IPS-18c (cell line): ENCODE data around the gene ANO4.

Source experiments
- H3K4me3 ChIP-seq: 2 replicates; pipeline ENCODE4 v1.7.0; 2013; ENCODE audit warnings: low read depth, mild to moderate bottlenecking, low read length, moderate library complexity; ENCODE audit not compliant: insufficient read depth
- H3K9me3 ChIP-seq: one replicate; pipeline ENCODE4 v1.6.1; 2013; ENCODE audit warnings: mild to moderate bottlenecking, low read length, moderate library complexity; ENCODE audit not compliant: control insufficient read depth, insufficient read depth

Gene ANO4

GRCh38 chr12:100992194-100992593 lies 197.6 kb downstream of the ANO4 start:
- H3K9me3 ChIP-seq: no peaks in the 10 kb centered on the region
- no peak overlapping the region for H3K4me3 ChIP-seq

- no peak overlapping the region for H3K4me3 ChIP-seq
- H3K9me3 ChIP-seq: no peaks in the 10 kb centered on the region
Observed at GRCh38 chr12:100993916-100994450, 199.4 kb downstream of the ANO4 start.

- no peaks in the 10 kb centered on the region for H3K9me3 ChIP-seq
Observed at GRCh38 chr12:100995201-100995600, 200.6 kb downstream of the ANO4 start.

GRCh38 chr12:100995771-100996170 lies 201.2 kb downstream of the ANO4 start:
- no peak overlapping the region for H3K4me3 ChIP-seq
- H3K9me3 ChIP-seq: no peaks in the 10 kb centered on the region

More at GRCh38 chr12:100995201-100995600, 200.6 kb downstream of the ANO4 start:
- no peak overlapping the region for H3K4me3 ChIP-seq

GRCh38 chr12:101001669-101002068 lies 207.1 kb downstream of the ANO4 start:
- Histone ChIP-seq H3K9me3 (no peaks in the 10 kb centered on the region), H3K4me3 (no peak overlapping the region)

- no peak overlapping the region for H3K4me3 ChIP-seq
- no peaks in the 10 kb centered on the region for H3K9me3 ChIP-seq
Observed at GRCh38 chr12:101002696-101003419, 208.3 kb downstream of the ANO4 start.

- Histone ChIP-seq H3K4me3 (no peak overlapping the region), H3K9me3 (no peaks in the 10 kb centered on the region)
Observed at GRCh38 chr12:101004898-101005297, 210.3 kb downstream of the ANO4 start.

- Histone ChIP-seq H3K4me3 (no peak overlapping the region), H3K9me3 (no peaks in the 10 kb centered on the region)
Observed at GRCh38 chr12:101009274-101009673, 214.7 kb downstream of the ANO4 start.

- H3K9me3 ChIP-seq: no peaks in the 10 kb centered on the region
- H3K4me3 ChIP-seq: no peak overlapping the region
Observed at GRCh38 chr12:101010896-101011295, 216.3 kb downstream of the ANO4 start.

- H3K4me3 ChIP-seq: no peak overlapping the region
- H3K9me3 ChIP-seq: no peaks in the 10 kb centered on the region
Observed at GRCh38 chr12:101013993-101014392, 219.4 kb downstream of the ANO4 start.

GRCh38 chr12:101015044-101015443 lies 220.5 kb downstream of the ANO4 start:
- Histone ChIP-seq H3K4me3 (no peak overlapping the region), H3K9me3 (no peaks in the 10 kb centered on the region)

- H3K9me3 ChIP-seq: no peaks in the 10 kb centered on the region
Observed at GRCh38 chr12:101018540-101018939, 224.0 kb downstream of the ANO4 start.

GRCh38 chr12:101019201-101019600 lies 224.6 kb downstream of the ANO4 start:
- Histone ChIP-seq H3K9me3 (no peaks in the 10 kb centered on the region), H3K4me3 (no peak overlapping the region)

More at GRCh38 chr12:101018540-101018939, 224.0 kb downstream of the ANO4 start:
- H3K4me3 ChIP-seq: no peak overlapping the region

GRCh38 chr12:101019667-101020066 lies 225.1 kb downstream of the ANO4 start:
- no peak overlapping the region for H3K4me3 ChIP-seq
- H3K9me3 ChIP-seq: no peaks in the 10 kb centered on the region

GRCh38 chr12:101021442-101021841 lies 226.9 kb downstream of the ANO4 start:
- no peak overlapping the region for H3K4me3 ChIP-seq
- H3K9me3 ChIP-seq: no peaks in the 10 kb centered on the region

- Histone ChIP-seq H3K9me3 (no peaks in the 10 kb centered on the region), H3K4me3 (no peak overlapping the region)
Observed at GRCh38 chr12:101021911-101022388, 227.4 kb downstream of the ANO4 start.

GRCh38 chr12:101027200-101027599 lies 232.6 kb downstream of the ANO4 start:
- no peak overlapping the region for H3K4me3 ChIP-seq
- peaks cover 2% of the 10 kb centered on the region for H3K9me3 ChIP-seq

- Histone ChIP-seq H3K4me3 (no peak overlapping the region), H3K9me3 (peaks cover 2% of the 10 kb centered on the region)
Observed at GRCh38 chr12:101027816-101028215, 233.2 kb downstream of the ANO4 start.
